HepG2 (cell line): Measurements from ENCODE around the gene WDR20. TPM values are rescaled to one million over a fixed set of nuclear protein-coding genes. Genes with fewer than 3 reads are reported as not detected.

Source experiments
- ATAC-seq: fragments of 200-7000 bp; cut with Tn5 transposase; 3 replicates; pipeline ENCODE4 v1.9.1; 2020; ENCODE audit warnings: mild to moderate bottlenecking, moderate library complexity
- BruUV-seq: library from RNA; stranded (reverse); fragments of 400-500 nt; replicated peaks from 2 replicates; lab custom pipeline; 2021; lab: Mats Ljungman, UMichigan
- CTCF ChIA-PET: fragments of 300-600 bp; formaldehyde crosslinking; extraction: SDS; loops from one replicate; lab custom pipeline; 2021; ENCODE audit warnings: low total read pairs, inconsistent platforms, low intra/inter-chr PET ratio; lab: Yijun Ruan, JAX
- POLR2A ChIA-PET: fragments of 350-600 bp; sonication (Branson Sonifier 250); formaldehyde crosslinking; loops from one replicate; lab custom pipeline; 2020; ENCODE audit warnings: antibody characterized with exemption, inconsistent platforms; lab: Yijun Ruan, JAX
- DNase-seq: peaks from one replicate; pipeline ENCODE4 v3.0.0-alpha.2; 2015; ENCODE audit warnings: low spot score
- FAIRE-seq: peaks from 3 replicates; lab custom pipeline; 2011; peaks lifted over from hg19 to GRCh38; lab: Jason Lieb, UNC
- H2AFZ ChIP-seq: one replicate; pipeline ENCODE4 v1.6.1; 2011; ENCODE audit warnings: low read length, inconsistent platforms
- H3K27ac ChIP-seq: fragments of 300-600 bp; 3 replicates; pipeline ENCODE4 v1.8.0; 2011; ENCODE audit warnings: mixed run types, mild to moderate bottlenecking, mixed read lengths, low read length, inconsistent platforms; ENCODE audit not compliant: insufficient read depth; ENCODE audit errors: extremely low read length
- H3K27me3 ChIP-seq, 2 experiments: fragments of 200-600 bp in 1 of 2; 2 replicates in 1 of 2; 3 replicates in 1 of 2; pipeline versions ENCODE4 v1.6.0 to v1.8.0; 2011; ENCODE audit warnings: low read length in 2 of 2, mild to moderate bottlenecking in 2 of 2, moderate library complexity in 2 of 2, inconsistent platforms in 1 of 2; ENCODE audit not compliant: insufficient read depth in 2 of 2, control insufficient read depth in 1 of 2
- H3K36me3 ChIP-seq, 2 experiments: fragments of 200-600 bp in 1 of 2; replicated peaks in 1 of 2; 2 replicates in 1 of 2; 3 replicates in 1 of 2; pipeline versions ENCODE4 v1.5.1 to v1.8.0; 2011; ENCODE audit warnings: low read length in 2 of 2, inconsistent platforms in 1 of 2; ENCODE audit not compliant: insufficient read depth in 2 of 2, control insufficient read depth in 1 of 2
- H3K4me1 ChIP-seq: 2 replicates; pipeline ENCODE4 v1.5.1; 2012; ENCODE audit warnings: low read length, inconsistent platforms; ENCODE audit not compliant: insufficient read depth
- H3K4me2 ChIP-seq: 2 replicates; pipeline ENCODE4 v1.6.0; 2011; ENCODE audit warnings: low read depth, low read length, inconsistent platforms
- H3K4me3 ChIP-seq, 3 experiments: fragments of 200-600 bp in 1 of 3; sonication (generic), shearing (Covaris generic) in 1 of 3; replicated peaks in 1 of 3; 2 replicates each; pipeline ENCODE4 v1.5.1; 2011 to 2016; ENCODE audit warnings: low read length in 3 of 3, inconsistent platforms in 2 of 3, low read depth in 2 of 3, mild to moderate bottlenecking in 2 of 3, control low read depth in 1 of 3, mixed read lengths in 1 of 3; ENCODE audit not compliant: insufficient read depth in 1 of 3
- H3K79me2 ChIP-seq: one replicate; pipeline ENCODE4 v1.6.1; 2011; ENCODE audit warnings: low read length, inconsistent platforms; ENCODE audit not compliant: insufficient read depth
- H3K9ac ChIP-seq: 2 replicates; pipeline ENCODE4 v1.6.0; 2011; ENCODE audit warnings: mild to moderate bottlenecking, low read depth, low read length, inconsistent platforms; ENCODE audit not compliant: insufficient read depth
- H3K9me3 ChIP-seq: 2 replicates; pipeline ENCODE4 v1.5.1; 2012; ENCODE audit warnings: mild to moderate bottlenecking, low read length
- H4K20me1 ChIP-seq: 2 replicates; pipeline ENCODE4 v1.6.0; 2011; ENCODE audit warnings: inconsistent platforms, mild to moderate bottlenecking, low read length, moderate library complexity; ENCODE audit not compliant: insufficient read depth
- CHD2 ChIP-seq: IDR thresholded peaks from 2 replicates; pipeline ENCODE4 v1.6.1; 2011; ENCODE audit warnings: low read depth, low read length, improper control_type of control experiment
- DNMT1 ChIP-seq: sonication (generic); formaldehyde crosslinking; IDR thresholded peaks from 2 replicates; pipeline ENCODE4 v1.5.1; 2020; ENCODE audit warnings: mild to moderate bottlenecking, missing genetic modification reagents
- HDAC2 ChIP-seq: sonication (generic); formaldehyde crosslinking; IDR thresholded peaks from 2 replicates; pipeline ENCODE4 v1.4.0; 2020; ENCODE audit warnings: missing genetic modification reagents
- RBM22 ChIP-seq: fragments of 200-400 bp; formaldehyde crosslinking; optimal IDR thresholded peaks from 2 replicates; pipeline ENCODE3; 2017; ENCODE audit warnings: mild to moderate bottlenecking, low read length, moderate library complexity
- SNRNP70 ChIP-seq: fragments of 200-400 bp; formaldehyde crosslinking; IDR thresholded peaks from 2 replicates; pipeline ENCODE4 v1.6.1; 2017; ENCODE audit warnings: mild to moderate bottlenecking, low read depth, low read length, moderate library complexity
- TBL1XR1 ChIP-seq: fragments of 150-350 bp; IDR thresholded peaks from 2 replicates; pipeline ENCODE4 v1.6.1; 2014; ENCODE audit warnings: borderline replicate concordance, low read length; ENCODE audit not compliant: partially characterized antibody
- XRCC5 ChIP-seq: fragments of 200-400 bp; formaldehyde crosslinking; optimal IDR thresholded peaks from 2 replicates; pipeline ENCODE3; 2017; ENCODE audit warnings: mild to moderate bottlenecking, low read length
- ZFY ChIP-seq: sonication (generic); formaldehyde crosslinking; IDR thresholded peaks from 2 replicates; pipeline ENCODE4 v1.4.0; 2020; ENCODE audit warnings: missing genetic modification reagents
- ZNF569 ChIP-seq: sonication (generic); formaldehyde crosslinking; IDR thresholded peaks from 2 replicates; pipeline ENCODE4 v1.5.0; 2020; ENCODE audit warnings: mild to moderate bottlenecking, missing genetic modification reagents, moderate library complexity, borderline replicate concordance
- ZNF570 ChIP-seq: sonication (generic); formaldehyde crosslinking; IDR thresholded peaks from 2 replicates; pipeline ENCODE4 v1.4.0; 2020; ENCODE audit warnings: mild to moderate bottlenecking, missing genetic modification reagents, borderline replicate concordance
- ZNF615 ChIP-seq: sonication (generic); formaldehyde crosslinking; IDR thresholded peaks from 2 replicates; pipeline ENCODE4 v1.5.0; 2020; ENCODE audit warnings: mild to moderate bottlenecking, missing genetic modification reagents, borderline replicate concordance
- WGBS: methylation state at CpG from one replicate; pipeline ENCODE4 v1.1.6; 2017; ENCODE audit warnings: low lambda C conversion rate; 5-methylcytosine and 5-hydroxymethylcytosine counted together
- in situ Hi-C: cut with HindIII; loops from 2 replicates; pipeline ENCODE4 v1.10.0; 2017; ENCODE audit warnings: low pct_unique_long_range_greater_than_20kb; ENCODE audit not compliant: extremely low pct_ligation_motif_present
- intact Hi-C: fragments of 100-400 bp; cut with micrococcal nuclease; formaldehyde crosslinking; loops from one replicate; pipeline ENCODE4 v1.10.0; 2022; ENCODE audit not compliant: unreplicated experiment
- polyA plus RNA-seq, 8 experiments: library from polyadenylated mRNA; depleted of rRNA in 3 of 8; stranded (reverse) in 7 of 8; unstranded in 1 of 8; fragments of >200 nt; fragmentation: Illumina TruSeq in 4 of 8; extraction: Trizol in 4 of 8; gene quantifications; 2 replicates each; pipeline versions ENCODE4 v1.2.1 to v1.2.3, GENCODE V29; 2011 to 2016; ENCODE audit warnings: low read depth in 4 of 8, missing spikeins in 1 of 8, mixed read lengths in 1 of 8; ENCODE audit not compliant: insufficient read depth in 1 of 8
- total RNA-seq, 5 experiments: library from RNA; depleted of rRNA; stranded (reverse); fragments of >200 nt; fragmentation: Illumina TruSeq; extraction: Trizol; gene quantifications; 2 replicates each; pipeline ENCODE4 v1.2.3, GENCODE V29; 2016; ENCODE audit warnings: low read depth in 1 of 5

Gene WDR20
- total and polyA plus RNA-seq, 2 of the 13 experiments (the other 11 are each of a cell fraction or from before 2014, with no cell fraction given), result 10.4 to 23.2 TPM

DNA sequence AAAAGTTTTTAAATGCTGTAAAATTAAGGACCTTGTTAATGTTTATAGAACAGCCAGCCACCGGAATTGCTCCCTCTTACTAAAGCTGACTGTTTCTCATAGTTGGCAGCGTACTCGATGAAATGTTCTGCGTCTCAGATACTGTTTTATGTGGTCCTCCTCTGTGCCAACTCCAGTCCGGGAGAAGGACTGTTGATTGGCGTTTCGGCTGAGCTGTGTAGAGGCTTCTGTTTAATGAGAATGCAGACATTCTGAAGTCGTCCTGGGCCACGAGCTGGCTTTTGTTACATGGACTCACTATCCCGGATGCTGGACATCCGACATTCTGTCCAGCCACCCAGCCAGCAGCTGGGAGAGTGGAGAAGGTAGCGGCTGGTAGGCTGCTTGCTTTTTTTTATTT is 75.4 kb downstream of the WDR20 start:
- intact Hi-C loops (no loop called here), in situ Hi-C loops (no loop called here)
- Histone ChIP-seq H3K79me2 (peaks cover 2% of the 10 kb centered on the region), H3K27me3 (no peaks in the 10 kb centered on the region), H3K27ac (no peak overlapping the region), H3K36me3 (peaks cover 11 to 18% of the 10 kb centered on the region in 2 experiments; a peak in 4 of 5 replicates), H3K4me3 (no peak overlapping the region), H4K20me1 (no peaks in the 10 kb centered on the region), H2AFZ (no peak overlapping the region), H3K4me2 (no peak overlapping the region), H3K4me1 (no peaks in the 10 kb centered on the region), H3K9ac (no peak overlapping the region), H3K9me3 (no peaks in the 10 kb centered on the region)
- ATAC-seq, result no peak
- no peak for FAIRE-seq
- ChIA-PET CTCF (interaction anchor here (1.2 kb wide), 1 partner anchor 99 kb away, joined by 3 read pairs; no protein-coding TSS in a partner anchor), POLR2A (no interaction called here)
- TF ChIP-seq CHD2 (no peak), SNRNP70 (no peak), XRCC5 (no peak), DNMT1 (CRISPR knock-in tag) (no peak), ZNF569 (CRISPR knock-in tag) (no peak), ZNF615 (no peak), ZFY (no peak), HDAC2 (CRISPR knock-in tag) (no peak), TBL1XR1 (no peak)
- no peak for DNase-seq
- WGBS, result 90% methylated on average over 12 of the region's 12 CpGs
- BruUV-seq, result no TSS peak

GRCh38 chr14:102215576-102216250 is 76.0 kb downstream of the WDR20 start:
- Histone ChIP-seq H3K4me2 (no peak overlapping the region), H3K4me3 (no peak overlapping the region), H3K27me3 (no peaks in the 10 kb centered on the region), H2AFZ (no peak overlapping the region), H3K9ac (no peak overlapping the region), H3K9me3 (no peaks in the 10 kb centered on the region), H3K4me1 (no peaks in the 10 kb centered on the region)
- intact Hi-C loops, result no loop called here
- in situ Hi-C loops, result no loop called here
- FAIRE-seq, result no peak
- WGBS, result 94% methylated on average over 20 of the region's 20 CpGs
- no peak for TF ChIP-seq ZNF570 (CRISPR knock-in tag)
- TF ChIP-seq RBM22, result peak; percentile 46
- TF ChIP-seq, all 625 proteins: peak for 1
- no peaks in the 10 kb centered on the region for H4K20me1 ChIP-seq
- BruUV-seq, result no TSS peak
- peaks cover 2% of the 10 kb centered on the region for H3K79me2 ChIP-seq
- no peak for DNase-seq
- ChIA-PET CTCF (interaction anchor here (1.2 kb wide), 1 partner anchor 98 kb away, joined by 3 read pairs; no protein-coding TSS in a partner anchor), POLR2A (no interaction called here)
- no peak overlapping the region for H3K27ac ChIP-seq
- no peak for ATAC-seq
- H3K36me3 ChIP-seq, result peaks cover 10 to 13% of the 10 kb centered on the region in 2 experiments; a peak in 3 of 5 replicates
